ENCODE results near the gene SGIP1.
"Not testable (repeated sequence)": the region's sequence is repeated elsewhere in the genome, so short reads cannot be mapped to it uniquely, and the experiment has no call there.

SGIP1 gene

GRCh38 chr1:66552287-66552686 is 18.3 kb downstream of the SGIP1 start:
- DNase-seq (ENCODE audit: low read depth in 2 of 2, low spot score in 1 of 2), result no peak

- no peak for DNase-seq (ENCODE audit: low read depth in 2 of 2, low spot score in 1 of 2)
These were observed 18.9 kb downstream of the SGIP1 start for GRCh38 chr1:66552829-66553228.

GRCh38 chr1:66553846-66554245 is 19.9 kb downstream of the SGIP1 start:
- no peak for DNase-seq (ENCODE audit: low read depth in 2 of 2, low spot score in 1 of 2)

- DNase-seq (ENCODE audit: low read depth in 2 of 2, low spot score in 1 of 2), result no peak
These were observed 22.2 kb downstream of the SGIP1 start for GRCh38 chr1:66556161-66556611.

- no peak for DNase-seq (ENCODE audit: low read depth in 2 of 2, low spot score in 1 of 2)
These were observed 23.2 kb downstream of the SGIP1 start for GRCh38 chr1:66557157-66557556.

GRCh38 chr1:66559517-66559916 is 25.6 kb downstream of the SGIP1 start:
- no peak for DNase-seq (ENCODE audit: low read depth in 2 of 2, low spot score in 1 of 2)

- DNase-seq (ENCODE audit: low read depth in 2 of 2, low spot score in 1 of 2), result no peak
These were observed 28.6 kb downstream of the SGIP1 start for GRCh38 chr1:66562561-66562960.

- no peak for DNase-seq (ENCODE audit: low read depth in 2 of 2, low spot score in 1 of 2)
These were observed 29.3 kb downstream of the SGIP1 start for GRCh38 chr1:66563094-66563800.

- no peak for DNase-seq (ENCODE audit: low read depth in 2 of 2, low spot score in 1 of 2)
These were observed 30.1 kb downstream of the SGIP1 start for GRCh38 chr1:66563941-66564630.

GRCh38 chr1:66570196-66570595 is 36.2 kb downstream of the SGIP1 start:
- no peak for DNase-seq (ENCODE audit: low read depth in 2 of 2, low spot score in 1 of 2)

GRCh38 chr1:66571789-66572188 is 37.8 kb downstream of the SGIP1 start:
- DNase-seq (ENCODE audit: low read depth in 2 of 2, low spot score in 1 of 2), result no peak

- no peak for DNase-seq (ENCODE audit: low read depth in 2 of 2, low spot score in 1 of 2)
These were observed 41.8 kb downstream of the SGIP1 start for GRCh38 chr1:66575739-66576138.

GRCh38 chr1:66576645-66577044 is 42.7 kb downstream of the SGIP1 start:
- no peak for DNase-seq (ENCODE audit: low read depth in 2 of 2, low spot score in 1 of 2)

GRCh38 chr1:66578841-66579240 is 44.9 kb downstream of the SGIP1 start:
- DNase-seq (ENCODE audit: low read depth in 2 of 2, low spot score in 1 of 2), result no peak

- no peak for DNase-seq (ENCODE audit: low read depth in 2 of 2, low spot score in 1 of 2)
These were observed 46.1 kb downstream of the SGIP1 start for GRCh38 chr1:66580081-66580480.

GRCh38 chr1:66583021-66583420 is 49.1 kb downstream of the SGIP1 start:
- DNase-seq (ENCODE audit: low read depth in 2 of 2, low spot score in 1 of 2), result no peak

GRCh38 chr1:66585002-66585401 is 51.0 kb downstream of the SGIP1 start:
- DNase-seq (ENCODE audit: low read depth in 2 of 2, low spot score in 1 of 2), result no peak

GRCh38 chr1:66589326-66589725 is 55.4 kb downstream of the SGIP1 start:
- no peak for DNase-seq (ENCODE audit: low read depth in 2 of 2, low spot score in 1 of 2)

GRCh38 chr1:66592106-66592507 is 58.2 kb downstream of the SGIP1 start:
- DNase-seq (ENCODE audit: low read depth in 2 of 2, low spot score in 1 of 2), result not testable (repeated sequence)

- no peak for DNase-seq (ENCODE audit: low read depth in 2 of 2, low spot score in 1 of 2)
These were observed 62.2 kb downstream of the SGIP1 start for GRCh38 chr1:66596191-66596590.

- no peak for DNase-seq (ENCODE audit: low read depth in 2 of 2, low spot score in 1 of 2)
These were observed 63.5 kb downstream of the SGIP1 start for GRCh38 chr1:66597500-66597899.

- DNase-seq (ENCODE audit: low read depth in 2 of 2, low spot score in 1 of 2), result no peak
These were observed 64.7 kb downstream of the SGIP1 start for GRCh38 chr1:66598670-66599069.

- DNase-seq (ENCODE audit: low read depth in 2 of 2, low spot score in 1 of 2), result no peak
These were observed 65.4 kb downstream of the SGIP1 start for GRCh38 chr1:66599346-66599745.
